WTC11 (cell line): Measurements from ENCODE around the gene HSPA1B.

Source experiments
- CREB1 ChIP-seq: sonication (generic); formaldehyde crosslinking; IDR thresholded peaks from 2 replicates; pipeline ENCODE4 v1.8.0; 2023; ENCODE audit warnings: mild to moderate bottlenecking, missing genetic modification reagents
- ETV6 ChIP-seq: sonication (generic); formaldehyde crosslinking; IDR thresholded peaks from 2 replicates; pipeline ENCODE4 v1.8.1; 2022; ENCODE audit warnings: mild to moderate bottlenecking, missing genetic modification reagents
- NFE2L1 ChIP-seq: sonication (generic); formaldehyde crosslinking; IDR thresholded peaks from 2 replicates; pipeline ENCODE4 v1.8.1; 2023; ENCODE audit warnings: missing genetic modification reagents
- RELA ChIP-seq: sonication (generic); formaldehyde crosslinking; IDR thresholded peaks from 2 replicates; pipeline ENCODE4 v1.8.1; 2022; ENCODE audit warnings: missing genetic modification reagents, mild to moderate bottlenecking, borderline replicate concordance
- TF ChIP-seq, protein P1 (sequence below): sonication (generic); formaldehyde crosslinking; IDR thresholded peaks from 2 replicates; pipeline ENCODE4 v1.8.0; 2022; ENCODE audit warnings: mild to moderate bottlenecking, missing genetic modification reagents

DNA sequence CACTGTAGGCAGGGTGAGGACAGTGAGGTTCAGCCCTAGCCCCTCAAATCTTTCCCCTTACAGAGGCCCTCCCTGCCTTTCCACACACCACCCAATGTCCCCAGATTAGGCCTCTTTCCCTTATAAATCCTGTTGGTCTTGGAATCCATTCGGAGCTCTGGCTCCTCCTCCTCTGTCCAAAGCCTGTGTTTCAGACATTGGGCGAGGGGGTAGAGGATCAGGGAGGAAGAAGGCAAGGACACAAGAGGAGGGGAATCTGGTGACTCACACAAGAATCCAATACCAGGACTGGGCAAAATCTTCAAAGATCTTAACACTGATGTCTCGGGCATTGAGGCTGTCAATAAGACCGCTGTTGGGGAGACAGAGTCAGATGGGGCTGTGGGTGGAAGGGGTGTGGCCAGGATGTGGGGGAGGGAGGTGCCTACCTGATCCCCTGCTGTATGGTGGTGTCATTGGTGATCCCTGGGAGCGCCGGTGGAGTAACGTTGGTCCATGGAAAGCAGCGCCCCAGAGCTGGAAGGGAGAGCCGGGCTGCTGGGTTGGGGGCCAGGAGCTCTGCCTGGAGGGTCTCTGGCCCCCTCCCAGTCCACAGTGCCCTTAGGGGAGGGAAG, 43.6 kb downstream of the HSPA1B start:
- TF ChIP-seq RELA (CRISPR knock-in tag) = no peak
- TF ChIP-seq ETV6 (CRISPR knock-in tag) = no peak
- no peak for TF ChIP-seq NFE2L1 (CRISPR knock-in tag)
- no peak for TF ChIP-seq CREB1
- TF ChIP-seq, protein P1, sequence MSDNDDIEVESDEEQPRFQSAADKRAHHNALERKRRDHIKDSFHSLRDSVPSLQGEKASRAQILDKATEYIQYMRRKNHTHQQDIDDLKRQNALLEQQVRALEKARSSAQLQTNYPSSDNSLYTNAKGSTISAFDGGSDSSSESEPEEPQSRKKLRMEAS (CRISPR knock-in tag) = no peak
